Measurements from ENCODE around the gene CENPM.

CENPM gene

DNA sequence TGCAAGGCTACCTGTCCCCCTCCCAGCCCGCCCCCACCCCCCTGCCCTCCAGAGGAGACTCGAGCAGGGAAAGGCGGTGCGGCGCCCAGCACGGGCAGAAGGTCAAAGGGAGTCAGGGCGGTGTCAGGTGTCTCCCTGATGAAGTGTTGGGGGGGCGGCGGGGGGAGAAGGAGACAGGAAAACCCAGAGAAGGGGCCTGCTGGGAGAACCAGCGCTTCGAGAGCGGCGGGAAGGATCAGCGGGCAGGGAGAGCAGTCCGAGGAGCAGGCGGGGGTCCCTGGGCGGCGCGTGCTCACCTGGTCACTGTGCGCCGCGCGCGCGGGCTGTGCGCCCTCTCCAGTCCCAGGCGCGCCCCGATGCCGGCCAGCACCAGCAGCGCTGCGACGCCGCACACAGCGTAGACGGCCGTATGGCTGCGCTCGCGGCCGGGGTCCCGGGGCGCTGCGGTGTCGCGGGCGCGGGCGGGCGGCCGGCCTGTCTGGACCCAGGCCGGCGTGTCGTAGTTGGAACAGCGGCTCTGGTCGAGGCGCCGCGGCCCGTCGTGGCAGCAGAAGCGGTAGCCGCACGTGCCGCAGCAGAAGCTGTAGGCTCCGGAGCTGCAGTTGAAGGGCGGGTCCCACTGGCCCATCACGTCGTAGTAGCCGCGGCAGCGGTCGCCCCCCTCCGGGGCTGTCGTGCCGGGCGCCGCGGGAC, 33.0 kb downstream of the CENPM start:
- TF ChIP-seq, protein P1, sequence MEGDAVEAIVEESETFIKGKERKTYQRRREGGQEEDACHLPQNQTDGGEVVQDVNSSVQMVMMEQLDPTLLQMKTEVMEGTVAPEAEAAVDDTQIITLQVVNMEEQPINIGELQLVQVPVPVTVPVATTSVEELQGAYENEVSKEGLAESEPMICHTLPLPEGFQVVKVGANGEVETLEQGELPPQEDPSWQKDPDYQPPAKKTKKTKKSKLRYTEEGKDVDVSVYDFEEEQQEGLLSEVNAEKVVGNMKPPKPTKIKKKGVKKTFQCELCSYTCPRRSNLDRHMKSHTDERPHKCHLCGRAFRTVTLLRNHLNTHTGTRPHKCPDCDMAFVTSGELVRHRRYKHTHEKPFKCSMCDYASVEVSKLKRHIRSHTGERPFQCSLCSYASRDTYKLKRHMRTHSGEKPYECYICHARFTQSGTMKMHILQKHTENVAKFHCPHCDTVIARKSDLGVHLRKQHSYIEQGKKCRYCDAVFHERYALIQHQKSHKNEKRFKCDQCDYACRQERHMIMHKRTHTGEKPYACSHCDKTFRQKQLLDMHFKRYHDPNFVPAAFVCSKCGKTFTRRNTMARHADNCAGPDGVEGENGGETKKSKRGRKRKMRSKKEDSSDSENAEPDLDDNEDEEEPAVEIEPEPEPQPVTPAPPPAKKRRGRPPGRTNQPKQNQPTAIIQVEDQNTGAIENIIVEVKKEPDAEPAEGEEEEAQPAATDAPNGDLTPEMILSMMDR (IDR thresholded peaks at IDR 0.05; ENCODE audit: low read depth, low read length), result no peak
- TF ChIP-seq MAX (IDR thresholded peaks at IDR 0.05; ENCODE audit: low read depth, low read length), result no peak
- no peak for TF ChIP-seq MYC (IDR thresholded peaks at IDR 0.05; ENCODE audit: low read depth, low read length)
- TF ChIP-seq POLR2A (IDR thresholded peaks at IDR 0.05; ENCODE audit: extremely low read depth, insufficient read length), result no peak
- no peak for DNase-seq (ENCODE audit: low read depth)
- no peak overlapping the region for H3K4me3 ChIP-seq (ENCODE audit: low read depth, low read length)

DNA sequence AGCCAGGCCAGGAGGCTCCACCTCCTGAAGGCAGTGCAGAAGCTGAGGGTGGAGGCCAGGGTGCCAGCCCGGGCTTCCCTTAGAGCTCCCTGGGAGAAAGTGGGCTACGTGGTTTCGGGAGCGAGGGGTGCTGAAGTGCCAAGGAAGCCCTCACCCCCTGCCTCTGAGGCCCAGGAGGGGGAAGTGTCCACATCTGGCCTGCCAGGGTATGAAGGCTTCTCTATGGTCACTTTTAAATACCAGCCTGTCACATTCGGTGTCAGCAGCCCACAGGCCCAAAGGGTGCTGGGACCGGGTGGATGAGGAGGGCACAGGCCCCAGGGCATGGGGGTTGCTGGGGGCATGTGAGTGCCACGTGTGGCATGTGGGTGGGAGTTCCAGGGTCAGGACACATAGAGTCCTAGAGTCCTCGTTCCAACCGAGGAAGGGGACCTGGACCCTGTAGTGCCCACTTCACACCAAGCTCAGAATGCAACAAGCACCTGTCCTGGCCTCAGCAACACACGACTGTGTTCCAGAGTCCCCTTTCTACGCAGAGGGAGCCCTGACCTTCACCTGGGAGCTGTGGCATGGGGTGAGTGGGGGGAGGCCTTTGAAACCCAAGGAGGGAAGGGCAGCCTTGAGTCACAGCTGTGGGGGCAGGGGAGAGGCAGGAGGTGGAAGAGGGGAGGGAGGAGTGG, 33.8 kb downstream of the CENPM start:
- no peak overlapping the region for H3K4me3 ChIP-seq (ENCODE audit: low read depth, low read length)
- DNase-seq (ENCODE audit: low read depth), result no peak
- TF ChIP-seq POLR2A (IDR thresholded peaks at IDR 0.05; ENCODE audit: extremely low read depth, insufficient read length) (no peak), MAX (IDR thresholded peaks at IDR 0.05; ENCODE audit: low read depth, low read length) (no peak), MYC (IDR thresholded peaks at IDR 0.05; ENCODE audit: low read depth, low read length) (no peak)
- TF ChIP-seq, protein P1 (IDR thresholded peaks at IDR 0.05; ENCODE audit: low read depth, low read length), result no peak

DNA sequence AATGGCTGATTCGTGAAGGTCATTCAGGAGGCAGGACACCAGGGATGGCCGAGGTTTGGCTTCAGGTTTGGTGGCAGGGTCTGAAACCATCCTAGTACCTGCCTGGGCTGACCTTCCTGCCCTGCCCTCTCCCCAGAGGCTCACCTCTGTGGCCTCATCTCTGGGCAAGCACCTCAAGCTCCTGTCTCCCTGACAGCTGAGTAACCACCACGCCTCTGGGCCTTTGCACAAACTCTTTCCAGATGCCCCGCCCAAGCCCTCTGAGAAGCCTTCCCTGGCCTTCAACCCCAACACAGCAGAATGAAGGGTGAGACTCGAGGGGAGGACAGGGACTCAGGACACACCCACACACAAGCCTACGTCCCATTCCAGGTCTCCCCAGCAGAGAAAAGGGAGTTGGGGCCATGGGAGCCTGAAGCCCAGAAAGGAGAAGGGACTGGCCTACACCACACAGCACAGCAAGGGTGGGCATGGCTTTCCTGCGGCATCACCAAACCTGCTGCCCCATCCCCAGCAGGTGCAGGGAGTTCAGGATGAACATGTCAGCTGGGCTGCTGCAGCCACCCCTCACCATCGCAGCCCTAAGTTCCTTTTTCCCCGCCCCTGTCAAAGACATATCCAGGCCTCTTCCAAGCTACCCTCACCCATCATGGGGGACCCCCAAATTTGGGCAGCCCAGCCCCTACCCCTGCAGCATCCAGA, 34.5 kb downstream of the CENPM start:
- no peak for DNase-seq (ENCODE audit: low read depth)
- no peak overlapping the region for H3K4me3 ChIP-seq (ENCODE audit: low read depth, low read length)

DNA sequence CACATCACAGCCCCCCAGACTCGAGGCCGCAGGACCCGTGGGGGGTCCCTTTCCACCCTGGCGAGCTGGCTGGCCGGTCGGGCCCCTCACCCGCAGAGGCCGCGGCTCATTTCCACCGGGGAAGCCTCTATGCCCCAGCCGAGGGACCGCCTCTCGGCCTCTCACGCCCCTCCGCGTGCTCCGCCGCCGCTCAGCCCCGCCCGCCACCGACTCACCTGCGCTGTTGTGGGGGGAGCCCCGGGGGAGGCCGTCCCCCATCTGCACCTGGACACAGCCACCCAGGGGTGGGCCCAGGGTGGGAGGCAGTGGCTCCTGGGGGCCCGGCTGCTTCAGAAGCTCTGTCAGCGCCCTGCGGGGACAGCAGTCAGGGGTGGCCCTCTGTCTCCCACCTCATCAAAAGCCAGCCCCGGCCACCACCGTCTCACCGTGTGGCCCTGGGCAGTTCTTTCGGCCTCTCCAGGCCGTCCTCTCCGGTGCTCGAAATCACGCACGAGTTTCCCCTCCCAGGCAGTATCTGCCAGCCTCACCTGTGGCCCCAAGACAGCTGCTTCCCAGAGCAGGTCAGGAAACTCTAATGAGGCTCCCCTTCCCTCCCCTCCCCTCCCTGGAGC, 35.8 kb downstream of the CENPM start:
- H3K4me3 ChIP-seq (ENCODE audit: low read depth, low read length), result no peak overlapping the region
- TF ChIP-seq POLR2A (IDR thresholded peaks at IDR 0.05; ENCODE audit: extremely low read depth, insufficient read length) (no peak), MAX (IDR thresholded peaks at IDR 0.05; ENCODE audit: low read depth, low read length) (no peak), MYC (IDR thresholded peaks at IDR 0.05; ENCODE audit: low read depth, low read length) (no peak)
- TF ChIP-seq, protein P1 (IDR thresholded peaks at IDR 0.05; ENCODE audit: low read depth, low read length), result no peak
- DNase-seq (ENCODE audit: low read depth), result no peak

More for the DNA sequence above, 34.5 kb downstream of the CENPM start:
- TF ChIP-seq, protein P1 (IDR thresholded peaks at IDR 0.05; ENCODE audit: low read depth, low read length), result no peak
- TF ChIP-seq MYC (IDR thresholded peaks at IDR 0.05; ENCODE audit: low read depth, low read length) (no peak), POLR2A (IDR thresholded peaks at IDR 0.05; ENCODE audit: extremely low read depth, insufficient read length) (no peak), MAX (IDR thresholded peaks at IDR 0.05; ENCODE audit: low read depth, low read length) (no peak)

GRCh38 chr22:41910050-41911000, 36.6 kb downstream of the CENPM start:
- no peak for DNase-seq (ENCODE audit: low read depth)
- H3K4me3 ChIP-seq (ENCODE audit: low read depth, low read length), result no peak overlapping the region
- TF ChIP-seq MYC (IDR thresholded peaks at IDR 0.05; ENCODE audit: low read depth, low read length) (no peak), POLR2A (IDR thresholded peaks at IDR 0.05; ENCODE audit: extremely low read depth, insufficient read length) (no peak), MAX (IDR thresholded peaks at IDR 0.05; ENCODE audit: low read depth, low read length) (no peak)
- TF ChIP-seq, protein P1 (IDR thresholded peaks at IDR 0.05; ENCODE audit: low read depth, low read length), result no peak
